Measurements from ENCODE around the gene OSGEP.

The OSGEP gene

GRCh38 chr14:20409226-20409625 is 45.4 kb downstream of the OSGEP start:
- H3K9ac ChIP-seq (ENCODE audit: low read length) = no peak overlapping the region
- no peaks in the 10 kb centered on the region for H3K9me3 ChIP-seq (ENCODE audit: control insufficient read depth, low read depth, low read length)
- H3K27me3 ChIP-seq (ENCODE audit: control insufficient read depth, insufficient read depth, low read length) = peaks cover 3% of the 10 kb centered on the region
- peaks cover 4% of the 10 kb centered on the region for H3K36me3 ChIP-seq (ENCODE audit: control insufficient read depth, low read depth, low read length)
- H3K4me1 ChIP-seq (ENCODE audit: control insufficient read depth, low read depth, low read length) = no peaks in the 10 kb centered on the region
- no peak overlapping the region for H3K4me3 ChIP-seq (ENCODE audit: low read length)
- H3K27ac ChIP-seq (ENCODE audit: low read length) = no peak overlapping the region

DNA sequence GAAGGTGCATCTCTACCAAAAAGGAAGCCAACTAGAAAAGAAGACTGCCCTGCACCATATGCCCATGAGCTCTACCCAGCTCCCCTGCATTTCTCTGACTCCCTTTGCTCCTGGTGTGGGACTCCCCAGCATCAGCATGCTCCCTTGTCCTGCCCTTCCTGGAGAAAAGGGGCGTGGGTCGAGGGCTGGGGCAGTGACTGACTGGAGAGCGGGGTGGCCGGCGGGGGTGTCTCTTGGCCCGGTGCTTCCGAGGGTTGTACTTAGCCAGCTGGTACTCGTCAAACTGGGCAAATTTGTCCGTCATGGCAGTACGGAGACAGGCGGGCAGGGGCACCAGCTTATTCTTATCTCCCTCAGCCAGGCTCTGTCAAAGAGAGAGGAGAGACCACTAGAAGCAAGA is 51.1 kb downstream of the OSGEP start:
- Histone ChIP-seq H3K27ac (ENCODE audit: low read length) (no peak overlapping the region), H3K27me3 (ENCODE audit: control insufficient read depth, insufficient read depth, low read length) (no peaks in the 10 kb centered on the region), H3K9ac (ENCODE audit: low read length) (no peak overlapping the region), H3K9me3 (ENCODE audit: control insufficient read depth, low read depth, low read length) (no peaks in the 10 kb centered on the region), H3K4me1 (ENCODE audit: control insufficient read depth, low read depth, low read length) (no peaks in the 10 kb centered on the region), H3K36me3 (ENCODE audit: control insufficient read depth, low read depth, low read length) (peaks cover 13% of the 10 kb centered on the region), H3K4me3 (ENCODE audit: low read length) (no peak overlapping the region)

GRCh38 chr14:20400965-20401593 is 53.5 kb downstream of the OSGEP start:
- Histone ChIP-seq H3K36me3 (ENCODE audit: control insufficient read depth, low read depth, low read length) (peaks cover 9% of the 10 kb centered on the region), H3K27me3 (ENCODE audit: control insufficient read depth, insufficient read depth, low read length) (no peaks in the 10 kb centered on the region), H3K9ac (ENCODE audit: low read length) (no peak overlapping the region), H3K27ac (ENCODE audit: low read length) (no peak overlapping the region), H3K9me3 (ENCODE audit: control insufficient read depth, low read depth, low read length) (no peaks in the 10 kb centered on the region), H3K4me3 (ENCODE audit: low read length) (no peak overlapping the region), H3K4me1 (ENCODE audit: control insufficient read depth, low read depth, low read length) (no peaks in the 10 kb centered on the region)

DNA sequence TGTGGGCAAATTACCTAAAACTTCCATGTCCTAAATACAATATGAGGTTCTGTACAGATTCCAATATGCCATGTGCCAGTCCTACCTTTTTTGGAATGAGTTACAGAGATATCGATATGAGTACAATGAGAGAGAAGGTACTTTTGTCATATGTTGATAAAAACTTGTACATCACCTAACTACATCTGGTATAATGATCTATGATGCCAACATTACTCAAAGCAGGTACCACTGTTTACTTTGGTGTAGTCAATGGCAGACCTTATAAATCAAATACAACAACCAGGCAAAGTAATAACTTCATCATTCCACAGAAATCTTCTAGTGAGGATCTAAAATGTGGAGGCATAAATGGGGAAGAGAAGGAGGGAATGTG is 54.0 kb downstream of the OSGEP start:
- Histone ChIP-seq H3K9ac (ENCODE audit: low read length) (no peak overlapping the region), H3K27ac (ENCODE audit: low read length) (no peak overlapping the region), H3K36me3 (ENCODE audit: control insufficient read depth, low read depth, low read length) (peaks cover 11% of the 10 kb centered on the region), H3K27me3 (ENCODE audit: control insufficient read depth, insufficient read depth, low read length) (no peaks in the 10 kb centered on the region), H3K4me1 (ENCODE audit: control insufficient read depth, low read depth, low read length) (no peaks in the 10 kb centered on the region), H3K9me3 (ENCODE audit: control insufficient read depth, low read depth, low read length) (no peaks in the 10 kb centered on the region), H3K4me3 (ENCODE audit: low read length) (no peak overlapping the region)

GRCh38 chr14:20397511-20397910 is 57.1 kb downstream of the OSGEP start:
- no peak overlapping the region for H3K9ac ChIP-seq (ENCODE audit: low read length)
- H3K36me3 ChIP-seq (ENCODE audit: control insufficient read depth, low read depth, low read length) = peaks cover 11% of the 10 kb centered on the region
- H3K27ac ChIP-seq (ENCODE audit: low read length) = no peak overlapping the region
- H3K27me3 ChIP-seq (ENCODE audit: control insufficient read depth, insufficient read depth, low read length) = no peaks in the 10 kb centered on the region
- H3K4me3 ChIP-seq (ENCODE audit: low read length) = no peak overlapping the region
- no peaks in the 10 kb centered on the region for H3K9me3 ChIP-seq (ENCODE audit: control insufficient read depth, low read depth, low read length)
- no peaks in the 10 kb centered on the region for H3K4me1 ChIP-seq (ENCODE audit: control insufficient read depth, low read depth, low read length)
